Bronchial epithelial cell (primary cell): ENCODE measurements around the gene KRT80. TPM values are rescaled to one million over a fixed set of nuclear protein-coding genes. Genes with fewer than 3 reads are reported as not detected.

Experiments used
- DNase-seq: peaks from one replicate; pipeline ENCODE4 v3.0.0-alpha.2; 2010; ENCODE audit warnings: low read depth
- FAIRE-seq: peaks from 2 replicates; lab custom pipeline; 2011; peaks lifted over from hg19 to GRCh38; lab: Jason Lieb, UNC
- H3K27me3 ChIP-seq: 2 replicates; pipeline ENCODE4 v1.5.1; 2011; ENCODE audit warnings: low read length; ENCODE audit not compliant: control insufficient read depth, insufficient read depth
- H3K36me3 ChIP-seq: 2 replicates; pipeline ENCODE4 v1.5.1; 2011; ENCODE audit warnings: low read length; ENCODE audit not compliant: control insufficient read depth, insufficient read depth
- H3K4me3 ChIP-seq: 2 replicates; pipeline ENCODE4 v1.5.1; 2011; ENCODE audit warnings: mild to moderate bottlenecking, low read depth, low read length, control low read depth
- CTCF ChIP-seq: IDR thresholded peaks from 2 replicates; pipeline ENCODE4 v1.5.1; 2011; ENCODE audit warnings: mild to moderate bottlenecking, moderate library complexity, low read length, control low read depth, inconsistent platforms; ENCODE audit not compliant: insufficient read depth, severe bottlenecking
- total RNA-seq: library from RNA; depleted of rRNA; stranded (reverse); fragments of >200 nt; gene quantifications from 2 replicates; pipeline ENCODE4 v1.2.1, GENCODE V29; 2014

The KRT80 gene
- total RNA-seq, 1 donor from 2014 or later, result 14.7 TPM

- DNase-seq, result no peak
- Histone ChIP-seq H3K36me3 (no peaks in the 10 kb centered on the region), H3K4me3 (no peak overlapping the region), H3K27me3 (no peaks in the 10 kb centered on the region)
- no peak for FAIRE-seq
- TF ChIP-seq CTCF, result no peak
These were observed 38.9 kb downstream of the KRT80 start for GRCh38 chr12:52152905-52153317.

DNA sequence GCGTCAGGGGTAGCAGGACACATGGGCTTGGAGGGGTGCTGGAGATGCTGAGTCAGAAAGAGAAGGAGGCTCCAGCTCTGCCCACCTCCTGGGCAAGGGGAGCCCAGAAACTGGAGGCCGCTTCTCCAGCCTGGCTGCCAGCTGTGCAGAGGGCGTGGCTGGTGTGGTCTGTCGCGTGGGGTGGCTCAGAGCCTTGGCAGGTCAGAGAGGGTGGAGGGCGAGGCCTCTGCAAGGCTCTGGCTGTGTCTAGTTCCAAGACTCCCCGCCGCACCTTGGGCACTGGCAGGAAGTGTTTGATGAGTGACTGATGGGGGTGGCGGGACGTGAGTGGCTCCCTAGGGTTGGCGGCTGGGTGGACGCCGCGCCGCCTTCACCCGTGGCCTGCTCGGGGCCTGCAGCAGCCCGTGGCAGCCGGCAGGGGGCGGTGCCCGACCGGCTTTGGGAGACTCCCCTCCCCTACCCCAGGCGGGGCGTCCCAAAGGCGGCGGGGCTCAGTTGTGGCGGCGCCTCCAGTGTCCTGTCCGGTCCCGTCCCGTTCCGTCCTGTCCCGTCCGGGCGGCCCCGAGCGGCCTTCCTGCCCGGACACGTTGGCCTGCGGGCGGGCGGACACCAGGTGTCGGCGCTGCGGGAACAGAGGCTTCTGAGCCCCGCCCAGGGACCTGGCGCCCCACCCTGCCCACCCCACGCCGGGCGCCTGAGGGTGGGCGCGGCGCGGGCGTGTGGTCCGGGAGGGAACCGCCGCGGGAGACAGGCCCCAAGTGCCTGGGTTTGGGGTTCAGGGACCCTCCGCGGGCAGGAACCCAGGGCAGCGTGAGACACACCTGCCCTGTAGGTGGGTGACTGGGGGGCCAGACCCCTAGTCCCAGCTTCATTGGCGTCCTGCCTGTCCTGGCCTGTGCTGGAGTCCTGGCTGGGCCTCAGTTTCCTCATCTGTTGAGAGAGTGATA lies 39.7 kb downstream of the KRT80 start:
- Histone ChIP-seq H3K36me3 (no peaks in the 10 kb centered on the region), H3K4me3 (no peak overlapping the region), H3K27me3 (no peaks in the 10 kb centered on the region)
- peak; percentile 98 for TF ChIP-seq CTCF
- DNase-seq (peak; percentile 87), FAIRE-seq (no peak)

GRCh38 chr12:52151153-52151836 lies 40.5 kb downstream of the KRT80 start:
- no peaks in the 10 kb centered on the region for H3K27me3 ChIP-seq
- FAIRE-seq (peak; percentile 85), DNase-seq (no peak)
- no peak for TF ChIP-seq CTCF
- no peaks in the 10 kb centered on the region for H3K36me3 ChIP-seq
- no peak overlapping the region for H3K4me3 ChIP-seq

DNA sequence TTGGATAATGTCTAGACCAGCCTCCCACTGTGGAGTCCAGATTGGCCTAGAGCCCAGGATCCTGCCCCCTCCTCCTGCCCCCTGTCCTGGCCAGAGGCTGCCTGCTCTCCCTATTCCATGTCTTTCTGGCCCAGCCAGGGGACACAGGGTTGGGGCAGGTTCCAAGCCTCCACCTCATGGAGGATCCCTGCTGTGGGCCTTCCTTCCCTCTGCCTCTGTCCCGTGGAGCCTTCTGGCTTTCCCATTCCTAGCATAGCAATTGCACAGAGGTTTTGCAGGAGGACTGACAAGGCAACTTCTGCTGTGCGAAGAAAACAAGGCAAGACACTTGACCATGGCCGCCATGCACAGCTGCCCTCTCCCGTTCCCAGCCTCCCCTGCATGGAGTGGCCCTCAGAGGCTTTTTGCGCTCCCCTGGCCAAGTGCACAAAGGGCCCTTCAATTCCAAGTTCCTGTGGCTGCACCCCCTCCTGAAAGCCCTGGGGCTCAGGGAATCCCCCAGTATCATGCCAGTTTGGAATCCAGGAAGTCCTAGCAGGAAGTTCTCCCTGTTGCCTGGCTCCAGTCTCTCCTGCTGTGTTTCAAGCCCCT lies 42.1 kb downstream of the KRT80 start:
- peak; percentile 49 for DNase-seq
- H3K27me3 ChIP-seq, result no peaks in the 10 kb centered on the region
- FAIRE-seq, result no peak
- no peaks in the 10 kb centered on the region for H3K36me3 ChIP-seq
- TF ChIP-seq CTCF, result no peak
- H3K4me3 ChIP-seq, result no peak overlapping the region

DNA sequence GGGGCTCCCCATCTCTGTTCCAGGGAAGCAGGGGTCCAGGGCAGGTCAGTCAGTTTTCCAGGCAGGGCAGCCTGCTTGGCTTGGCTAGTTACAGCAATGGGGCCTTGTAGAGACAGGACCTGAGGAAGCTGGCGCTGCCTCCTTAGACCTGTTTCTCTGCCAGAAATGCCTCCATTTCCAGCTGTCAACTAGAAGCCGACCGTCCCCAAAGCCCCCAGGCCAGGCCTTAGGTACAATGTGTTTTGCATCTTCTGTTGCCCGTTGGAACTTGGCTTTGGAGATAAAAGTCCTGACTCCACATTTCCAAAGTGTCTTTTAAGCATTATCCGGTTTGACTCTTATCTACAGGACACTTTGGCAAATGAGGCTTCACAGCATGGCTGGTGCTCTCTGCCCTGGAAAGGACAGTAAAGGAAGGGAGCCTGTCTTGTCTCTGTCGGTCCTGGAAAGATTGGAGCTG lies 42.6 kb downstream of the KRT80 start:
- DNase-seq, result no peak
- no peak for TF ChIP-seq CTCF
- FAIRE-seq, result peak; percentile 50
- no peaks in the 10 kb centered on the region for H3K27me3 ChIP-seq
- no peak overlapping the region for H3K4me3 ChIP-seq
- no peaks in the 10 kb centered on the region for H3K36me3 ChIP-seq
